Fibroblast of skin of right quadriceps (primary cell): ENCODE data around the gene ATOH8.
A peak's percentile ranks its signal among the peaks of the same experiment; 100 is the strongest.
"Not testable (repeated sequence)": the region's sequence is repeated elsewhere in the genome, so short reads cannot be mapped to it uniquely, and the experiment has no call there.

Source experiments
- DNase-seq: peaks from one replicate; pipeline ENCODE4 v3.0.0-alpha.2; 2013

Gene ATOH8, protein sequence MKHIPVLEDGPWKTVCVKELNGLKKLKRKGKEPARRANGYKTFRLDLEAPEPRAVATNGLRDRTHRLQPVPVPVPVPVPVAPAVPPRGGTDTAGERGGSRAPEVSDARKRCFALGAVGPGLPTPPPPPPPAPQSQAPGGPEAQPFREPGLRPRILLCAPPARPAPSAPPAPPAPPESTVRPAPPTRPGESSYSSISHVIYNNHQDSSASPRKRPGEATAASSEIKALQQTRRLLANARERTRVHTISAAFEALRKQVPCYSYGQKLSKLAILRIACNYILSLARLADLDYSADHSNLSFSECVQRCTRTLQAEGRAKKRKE

DNA sequence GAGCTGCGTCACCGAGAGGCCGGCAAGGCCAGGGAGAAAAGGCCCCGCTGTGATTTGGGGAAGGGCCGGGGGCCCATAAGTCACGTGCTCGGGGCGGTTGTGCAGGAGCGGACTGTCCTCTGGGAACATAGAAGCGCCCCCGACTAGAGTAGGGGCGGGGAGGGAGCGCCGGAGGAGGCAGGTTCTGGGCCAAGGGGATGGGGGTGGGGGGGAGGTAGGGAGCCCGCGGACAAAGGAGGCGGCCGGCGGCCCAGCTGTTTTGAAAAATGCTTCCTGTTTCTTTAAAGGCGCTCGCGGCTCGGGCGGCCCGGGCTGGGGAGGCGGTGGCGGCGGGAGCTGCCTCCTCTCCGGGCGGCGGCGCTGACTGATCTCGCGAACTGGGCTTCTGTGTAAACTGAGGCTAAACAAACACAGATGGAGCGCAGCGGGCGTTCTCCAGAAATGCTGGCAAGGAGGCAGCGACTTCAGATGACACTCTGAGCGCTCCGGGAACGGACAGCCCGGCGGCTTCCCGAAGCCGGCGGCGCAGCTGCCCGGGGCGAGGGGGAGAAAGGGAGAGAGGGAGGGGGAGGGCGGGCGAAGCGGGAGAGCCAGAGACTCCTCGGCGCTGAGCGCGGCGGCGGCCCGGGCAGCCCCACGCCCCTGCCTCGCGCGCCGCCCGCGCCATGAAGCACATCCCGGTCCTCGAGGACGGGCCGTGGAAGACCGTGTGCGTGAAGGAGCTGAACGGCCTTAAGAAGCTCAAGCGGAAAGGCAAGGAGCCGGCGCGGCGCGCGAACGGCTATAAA lies at the start of gene ATOH8:
ATOH8 (plus strand) TSS at position 467 of the 788 bp plus-strand sequence; CDS start at position 666, 199 bp downstream.
- peak; percentile 75 for DNase-seq

DNA sequence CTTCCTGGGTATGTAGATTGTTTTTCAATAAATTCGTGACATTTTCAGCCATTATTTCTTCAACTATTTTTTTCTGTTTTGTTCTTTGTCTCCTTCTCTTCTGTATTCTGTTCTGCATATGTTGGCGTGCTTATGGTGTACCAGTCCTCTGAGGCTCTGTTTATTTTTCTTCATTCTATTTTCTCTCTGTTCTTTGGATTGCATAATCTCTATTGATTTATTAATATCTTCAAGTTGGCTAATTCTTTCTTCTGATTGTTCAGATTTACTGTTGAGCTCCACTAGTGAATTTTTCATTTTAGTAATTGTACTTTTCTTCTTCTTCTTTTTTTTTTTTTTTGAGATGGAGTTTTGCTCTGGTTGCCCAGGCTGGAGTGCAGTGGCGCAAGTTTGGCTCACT lies 49.8 kb upstream of the ATOH8 start:
- DNase-seq, result no peak

DNA sequence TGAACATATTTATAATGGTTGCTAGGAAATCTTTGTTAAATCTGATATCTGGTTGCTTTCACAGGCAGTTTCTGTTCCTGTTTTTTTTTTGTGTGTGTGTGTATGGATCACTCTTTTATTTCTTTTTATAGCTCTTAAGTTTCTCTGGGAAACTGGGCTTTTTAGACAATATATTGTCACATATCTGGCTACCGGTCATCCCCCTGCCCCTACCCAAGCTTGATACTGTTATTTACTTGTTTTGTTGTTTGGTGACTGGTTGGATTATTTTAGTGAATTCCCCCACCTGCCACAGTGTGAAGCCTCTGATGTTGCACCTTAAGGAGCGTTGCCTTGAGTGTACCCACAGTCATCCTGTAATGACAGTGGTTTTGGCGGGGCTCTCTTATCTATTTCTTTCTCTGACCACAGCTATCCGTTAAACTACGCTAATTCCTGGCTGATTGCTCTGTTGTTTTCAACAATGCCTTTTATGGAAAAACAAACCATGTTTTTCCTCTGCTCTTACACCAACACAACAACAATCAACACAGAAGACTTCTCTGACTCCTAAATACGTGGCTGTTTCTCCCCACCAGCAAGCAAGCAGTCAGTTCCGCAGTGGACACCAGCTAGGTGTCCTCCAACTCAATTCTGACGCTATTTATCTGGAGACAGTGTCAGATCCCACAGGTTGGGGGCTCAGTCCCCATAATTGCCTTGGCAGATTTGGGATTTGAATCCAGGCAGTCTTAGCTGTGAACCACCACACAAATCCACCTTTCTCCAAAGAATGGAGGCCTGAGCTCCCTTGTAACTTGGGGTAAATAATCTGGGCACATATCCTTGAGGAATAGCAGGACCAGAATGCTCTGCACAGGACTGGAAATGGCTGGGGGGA lies 48.8 kb upstream of the ATOH8 start:
- DNase-seq, result no peak

DNA sequence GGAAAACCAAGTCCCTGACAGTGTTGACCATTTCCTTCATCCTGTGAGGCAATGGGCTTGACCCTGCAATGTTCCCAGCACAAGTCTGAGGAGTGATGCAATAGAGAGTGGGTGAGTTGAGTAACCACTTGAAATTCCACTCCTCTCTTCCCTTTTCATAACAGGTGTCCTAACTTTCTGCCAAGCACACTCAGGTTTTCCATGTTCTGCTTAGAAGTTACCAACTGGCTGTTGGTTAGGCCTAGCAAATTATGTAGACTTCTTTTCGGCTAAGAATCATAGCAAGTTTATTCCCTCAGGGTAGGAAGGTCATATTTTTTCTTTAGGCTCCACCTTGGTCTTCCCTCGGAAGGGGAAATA lies 48.1 kb upstream of the ATOH8 start:
- peak; percentile 79 for DNase-seq

DNA sequence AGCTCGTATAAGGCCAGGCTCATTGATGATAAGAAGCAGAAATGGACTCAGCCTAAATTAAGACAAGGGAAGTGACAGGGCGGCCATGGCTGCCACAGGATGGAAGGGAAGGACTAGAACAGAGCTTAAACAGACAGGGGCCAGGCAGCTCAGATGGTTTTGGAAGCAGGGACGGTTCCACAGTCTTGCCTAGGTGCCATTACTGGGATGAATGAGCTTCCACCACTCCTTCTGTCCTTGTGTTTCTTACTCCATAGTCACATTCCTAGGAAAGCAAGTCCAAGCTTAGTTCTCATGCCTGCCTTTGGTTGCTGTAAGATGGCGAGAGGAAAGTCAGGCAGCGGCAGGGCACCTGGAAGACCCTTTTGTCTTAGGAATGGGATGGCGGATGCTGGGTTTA lies 47.7 kb upstream of the ATOH8 start:
- no peak for DNase-seq

DNA sequence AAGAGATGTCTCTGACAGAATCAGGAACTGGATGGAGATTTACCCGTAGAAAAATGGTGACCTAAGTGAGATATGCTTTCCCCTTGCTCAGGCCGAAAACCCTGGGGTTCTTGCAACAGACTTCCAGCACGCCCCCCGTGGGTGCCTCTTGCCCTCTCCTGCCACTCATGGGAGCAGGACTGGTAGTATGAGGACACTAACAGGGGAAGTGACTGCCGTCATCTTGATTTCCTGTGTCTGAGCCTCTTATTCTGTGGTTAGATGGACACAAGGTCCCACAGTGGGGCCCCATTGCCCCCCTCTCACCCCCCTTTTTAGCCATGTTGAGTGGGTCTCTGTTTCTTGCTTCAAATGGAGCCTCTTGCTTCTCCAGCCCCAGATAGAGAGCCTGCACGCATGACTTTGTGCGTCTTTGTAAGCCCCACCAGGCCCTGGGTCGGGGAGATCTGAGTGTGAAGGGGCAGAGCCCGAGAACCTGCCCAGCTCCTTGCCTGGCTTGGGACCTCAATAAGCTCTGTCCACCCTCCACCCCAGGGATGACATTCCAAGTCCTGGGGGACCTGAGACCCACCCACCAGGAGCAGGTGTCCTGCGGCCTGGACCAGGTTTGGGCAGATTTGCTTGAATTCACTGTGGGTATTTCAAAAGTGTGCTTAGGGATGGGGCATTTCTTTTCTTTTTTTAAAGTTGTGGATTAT lies 47.0 kb upstream of the ATOH8 start:
- DNase-seq, result no peak

DNA sequence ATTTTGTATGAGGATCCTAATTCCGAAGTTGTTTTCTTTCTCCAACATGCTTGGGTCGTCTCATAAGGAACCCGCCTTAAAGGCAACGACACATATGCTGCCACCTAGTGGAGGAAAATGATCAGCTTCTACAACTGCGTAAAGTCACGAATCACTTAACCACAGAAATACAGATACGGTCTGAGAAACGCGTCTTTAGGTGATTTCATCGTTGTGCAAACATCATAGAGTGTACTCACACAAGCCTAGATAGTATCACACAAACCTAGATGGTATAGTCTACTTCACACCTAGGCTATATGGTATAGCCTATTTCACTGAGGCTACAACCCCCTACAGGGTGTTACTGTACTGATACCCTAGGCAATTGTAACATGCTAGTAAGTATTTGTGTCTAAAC lies 46.5 kb upstream of the ATOH8 start:
- peak; percentile 81 for DNase-seq

DNA sequence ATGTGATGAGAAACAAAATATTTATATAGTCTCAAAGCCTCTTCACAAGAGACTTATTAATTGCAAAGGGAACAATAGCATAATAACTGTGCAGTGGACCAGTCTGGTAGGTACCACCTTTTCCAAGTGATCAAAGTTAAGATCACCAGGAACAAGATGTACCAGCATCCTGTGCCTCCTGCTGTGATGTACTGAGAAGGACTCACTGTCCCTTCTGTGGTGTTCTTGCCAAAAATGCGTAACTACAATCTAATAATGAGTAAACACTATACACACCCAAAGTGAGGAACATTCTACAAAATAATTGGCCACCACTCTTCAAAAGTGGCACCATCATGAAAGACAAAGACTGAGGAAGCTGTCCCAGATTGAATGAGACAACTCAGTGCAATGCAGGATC lies 45.1 kb upstream of the ATOH8 start:
- DNase-seq, result no peak

DNA sequence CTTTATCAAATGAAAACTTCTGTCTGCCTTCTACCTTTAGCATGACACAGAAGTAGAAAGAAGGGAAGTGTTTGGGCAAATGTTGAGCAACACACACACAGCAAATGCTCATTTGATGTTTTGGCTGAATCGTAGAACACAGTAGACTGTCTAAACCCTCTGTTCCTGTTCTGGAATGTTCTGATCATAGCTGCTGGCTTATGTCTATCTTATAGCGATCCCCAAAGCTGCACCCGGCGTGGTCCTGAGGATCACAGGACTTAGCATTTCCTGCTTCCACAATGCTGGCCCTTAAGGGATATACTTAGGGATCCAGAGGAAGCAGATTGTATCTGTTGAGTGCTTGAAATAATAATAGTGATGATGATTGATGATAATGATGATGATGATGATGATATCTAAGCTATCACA lies 44.4 kb upstream of the ATOH8 start:
- no peak for DNase-seq

DNA sequence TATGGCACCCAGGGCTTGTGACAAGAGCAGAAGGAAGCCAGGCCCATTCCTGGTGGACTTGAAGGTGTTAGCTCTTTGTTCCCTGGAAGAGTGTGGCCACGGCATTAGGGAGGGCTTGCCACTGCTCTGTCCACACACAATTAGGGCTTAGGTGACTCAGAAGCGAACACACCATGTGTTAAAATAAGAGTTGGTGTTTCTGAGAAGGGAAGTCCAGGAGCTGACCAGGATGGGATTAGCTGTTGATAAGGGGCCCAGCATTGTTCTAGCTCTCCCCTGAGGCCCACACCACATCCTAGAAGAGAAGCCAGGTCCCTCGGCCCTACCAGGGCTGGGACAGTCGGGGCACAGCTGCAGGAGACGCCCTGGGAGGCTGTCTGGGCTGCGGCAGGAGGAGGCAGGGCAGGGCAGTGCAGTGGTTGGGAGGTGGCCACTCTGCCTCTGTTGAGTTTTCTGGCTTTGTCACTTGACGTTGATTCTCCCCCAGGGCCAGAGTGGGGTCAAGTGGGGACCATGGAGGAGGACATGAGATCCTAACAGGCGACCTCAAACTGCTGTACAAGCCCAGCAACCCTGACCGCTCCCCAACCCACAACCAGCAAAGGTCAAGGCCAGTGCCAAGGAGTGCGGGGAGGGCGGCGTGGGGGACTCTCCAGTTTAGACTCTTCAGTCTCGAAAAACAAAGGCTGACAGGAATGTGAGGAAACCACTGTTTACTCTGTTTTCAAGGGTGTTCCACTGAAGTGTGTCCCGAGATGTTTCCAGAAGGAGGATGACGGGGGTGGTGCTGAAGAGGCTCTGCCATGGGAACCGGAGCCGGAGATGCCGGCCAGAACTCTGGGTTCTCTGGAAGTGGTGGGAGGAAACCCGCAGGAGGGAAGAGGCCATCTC lies 42.9 kb upstream of the ATOH8 start:
- no peak for DNase-seq

DNA sequence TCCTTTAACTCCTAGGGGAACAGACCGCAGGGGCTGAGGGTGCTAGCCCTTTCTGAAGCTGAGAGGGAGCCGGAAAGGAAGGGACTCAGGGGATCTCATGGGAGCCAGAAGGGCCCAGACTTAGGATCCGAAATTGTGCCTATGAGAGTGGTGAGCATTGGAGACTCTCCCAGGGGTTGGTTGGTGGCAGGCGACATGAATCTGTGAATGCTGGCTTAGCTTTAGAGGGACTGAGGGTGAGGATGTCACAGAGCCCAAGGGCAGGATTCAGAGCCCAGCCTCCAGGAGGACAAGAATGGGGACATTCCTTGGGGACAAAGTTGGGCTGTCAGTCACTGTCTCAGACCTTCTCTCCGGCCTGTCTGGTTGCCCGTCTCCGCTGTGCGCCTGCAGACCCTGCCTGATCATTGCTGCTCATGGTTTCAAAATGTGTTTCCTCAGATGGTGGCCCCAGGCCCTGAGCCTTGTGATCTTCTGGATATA lies 42.2 kb upstream of the ATOH8 start:
- no peak for DNase-seq

DNA sequence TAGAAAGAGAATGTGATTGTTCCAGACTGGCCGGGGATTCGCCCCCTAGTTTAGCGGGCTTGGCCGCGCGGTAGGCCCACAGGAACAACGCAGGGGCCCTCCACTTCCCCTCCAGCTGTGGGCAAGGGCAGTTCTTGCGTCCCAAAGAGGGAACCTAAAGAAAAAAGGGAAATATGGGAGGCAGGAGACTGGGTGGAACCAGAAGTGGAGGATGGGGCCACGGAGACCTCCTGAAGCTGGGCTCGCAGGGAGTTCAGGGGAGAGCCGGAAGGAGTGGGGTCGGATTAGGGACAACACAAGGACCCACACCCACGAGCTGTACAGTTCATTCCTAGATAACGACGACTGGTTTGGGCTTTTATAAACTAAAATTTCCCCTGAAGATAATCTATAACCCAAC lies 41.5 kb upstream of the ATOH8 start:
- no peak for DNase-seq

DNA sequence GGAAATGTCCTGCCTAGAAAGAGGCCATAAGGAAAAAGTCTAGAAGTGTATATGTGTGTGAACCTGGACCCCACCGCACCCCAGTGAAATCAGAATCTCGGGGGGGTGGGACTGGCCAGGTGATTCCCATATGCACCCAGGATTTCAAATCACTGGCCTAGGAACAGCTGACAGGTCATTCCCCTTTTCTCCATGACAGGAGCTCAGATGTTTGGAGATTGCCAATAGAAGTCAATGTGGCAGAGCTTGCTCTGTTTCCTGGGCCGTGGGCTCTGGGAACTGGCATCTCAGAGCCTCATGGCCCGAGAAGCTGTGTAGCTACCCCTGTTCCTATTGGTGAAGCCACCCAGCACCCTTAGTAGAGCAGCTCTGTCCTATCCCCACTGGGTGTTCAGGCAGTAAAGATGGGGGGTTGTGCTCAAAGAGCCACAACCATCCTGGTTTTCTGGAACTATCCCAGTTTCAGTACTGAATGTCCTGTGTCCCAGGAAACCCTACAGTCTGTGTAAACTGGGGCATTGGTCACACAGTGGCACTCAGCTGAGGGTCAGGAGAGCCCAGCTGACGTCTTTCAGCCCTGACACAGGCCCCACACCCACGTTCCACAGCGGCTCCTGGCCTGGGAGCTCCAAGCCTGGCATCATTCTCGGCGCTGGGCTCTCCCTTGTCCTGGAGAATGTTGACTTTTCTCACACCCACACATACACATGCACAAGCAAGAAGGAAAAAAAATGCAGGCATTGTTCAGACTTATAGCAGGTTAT lies 40.8 kb upstream of the ATOH8 start:
- no peak for DNase-seq

DNA sequence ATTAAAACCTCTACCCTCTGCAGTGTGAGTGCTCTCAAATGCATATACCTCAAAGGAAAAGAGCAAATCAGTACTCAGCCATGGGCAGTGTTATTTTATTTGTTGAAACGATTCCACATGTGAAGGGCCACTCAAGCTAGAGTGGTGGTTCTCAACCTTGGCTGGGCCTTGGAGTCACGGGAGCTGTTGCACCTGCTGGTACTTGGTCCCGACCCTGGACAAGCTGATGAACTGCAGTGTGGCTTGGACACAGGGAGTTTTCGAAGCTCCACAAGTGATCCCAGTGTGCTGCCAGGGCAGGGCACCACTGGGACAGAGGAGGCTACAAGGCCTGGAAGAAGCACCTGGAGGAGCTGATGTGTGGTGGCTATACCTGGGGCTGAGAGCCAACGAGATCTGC lies 40.0 kb upstream of the ATOH8 start:
- DNase-seq, result no peak

DNA sequence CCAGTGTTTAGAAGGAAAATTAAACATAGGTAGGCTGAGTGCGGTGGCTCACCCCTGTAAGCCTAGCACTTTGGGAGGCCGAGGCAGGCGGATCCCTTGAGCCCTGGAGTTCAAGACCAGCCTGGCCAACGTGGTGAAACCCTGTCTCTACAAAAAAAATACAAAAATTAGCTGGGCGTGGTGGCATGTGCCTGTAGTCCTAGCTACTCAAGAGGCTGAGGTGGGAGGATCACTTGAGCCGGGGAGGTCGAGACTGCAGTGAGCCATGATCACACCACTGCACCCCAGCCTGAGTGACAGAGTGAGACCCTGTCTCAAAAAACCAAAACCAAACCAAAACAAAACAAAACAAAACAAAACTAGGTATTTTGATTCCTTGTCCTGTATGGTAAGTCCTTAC lies 39.4 kb upstream of the ATOH8 start:
- not testable (repeated sequence) for DNase-seq

DNA sequence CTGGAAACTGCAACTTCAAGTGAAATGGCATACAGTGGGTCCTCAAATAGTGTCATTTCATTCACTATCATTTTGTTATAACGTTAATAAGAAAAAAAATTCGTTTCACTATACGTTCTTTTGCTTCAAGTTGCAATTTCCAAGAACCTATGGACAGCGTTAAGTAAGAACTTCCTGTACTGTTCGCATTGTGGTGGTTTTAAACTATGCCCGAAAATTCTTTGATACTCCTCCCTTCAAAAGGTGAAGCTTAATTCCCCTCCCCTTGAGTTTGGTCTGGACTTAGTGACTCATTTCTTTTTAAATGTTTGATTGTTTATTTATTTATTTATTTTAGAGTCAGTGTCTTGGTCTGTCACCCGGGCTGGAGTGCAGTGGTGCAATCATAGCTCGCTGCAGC lies 39.0 kb upstream of the ATOH8 start:
- DNase-seq, result no peak

DNA sequence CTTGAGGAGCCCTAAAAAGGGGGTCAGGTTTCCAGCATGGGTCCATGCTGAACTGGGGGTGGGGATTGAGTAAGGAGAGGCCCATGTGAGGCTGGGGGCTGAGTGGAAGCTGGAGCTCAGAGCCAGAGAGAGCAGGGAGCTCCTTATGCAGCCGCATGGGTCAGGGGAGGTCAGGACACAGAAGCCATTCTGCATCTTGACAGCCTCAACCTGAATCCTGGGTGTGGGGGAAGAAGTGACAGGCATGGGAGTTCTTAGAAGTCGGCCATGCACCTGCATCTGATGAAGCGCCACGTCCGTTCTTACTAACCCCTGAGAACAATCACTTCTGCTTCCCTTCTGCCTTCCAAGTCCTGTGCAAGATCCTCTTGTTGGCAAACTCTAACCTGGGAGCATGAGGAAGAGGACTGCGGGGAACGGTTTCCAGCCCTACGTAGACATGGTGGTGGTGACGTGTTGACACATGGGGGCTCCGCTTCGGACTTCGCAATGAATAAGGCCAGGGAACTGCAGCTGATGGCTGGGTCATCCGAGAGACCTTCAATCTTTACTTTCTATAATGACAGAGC lies 37.4 kb upstream of the ATOH8 start:
- DNase-seq, result no peak

DNA sequence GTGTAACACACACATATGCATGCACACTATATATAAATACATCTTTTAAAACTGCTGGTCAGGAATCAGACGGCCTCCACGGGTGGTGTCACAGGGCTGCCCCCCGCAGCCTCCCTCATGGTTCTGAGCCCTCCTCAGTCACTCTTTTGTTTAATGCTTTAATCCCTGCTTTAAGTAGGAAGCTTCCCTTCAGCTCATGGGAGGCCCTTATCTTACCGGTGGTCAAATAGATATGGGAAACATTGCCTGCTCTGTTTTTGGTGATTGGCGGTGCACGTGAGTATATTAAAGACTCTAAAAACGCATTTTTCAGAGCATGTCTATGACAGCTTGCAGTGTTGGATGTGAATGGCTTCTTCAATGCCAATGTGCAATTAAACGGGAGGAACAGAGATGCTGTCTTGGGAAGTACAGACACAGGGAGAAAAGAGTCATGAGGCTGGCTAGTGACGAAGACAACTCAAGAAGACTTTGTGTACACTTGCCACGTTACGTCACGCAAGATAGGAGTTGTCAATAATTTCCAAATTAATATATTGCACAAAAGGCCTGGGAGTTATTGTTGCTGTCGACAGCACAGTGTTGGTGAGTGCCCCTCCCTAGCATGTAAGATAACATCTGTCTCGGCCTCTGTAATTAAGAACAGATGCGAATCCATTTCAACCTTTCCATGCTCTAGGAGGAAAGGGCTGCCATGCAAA lies 36.3 kb upstream of the ATOH8 start:
- DNase-seq, result peak; percentile 89

DNA sequence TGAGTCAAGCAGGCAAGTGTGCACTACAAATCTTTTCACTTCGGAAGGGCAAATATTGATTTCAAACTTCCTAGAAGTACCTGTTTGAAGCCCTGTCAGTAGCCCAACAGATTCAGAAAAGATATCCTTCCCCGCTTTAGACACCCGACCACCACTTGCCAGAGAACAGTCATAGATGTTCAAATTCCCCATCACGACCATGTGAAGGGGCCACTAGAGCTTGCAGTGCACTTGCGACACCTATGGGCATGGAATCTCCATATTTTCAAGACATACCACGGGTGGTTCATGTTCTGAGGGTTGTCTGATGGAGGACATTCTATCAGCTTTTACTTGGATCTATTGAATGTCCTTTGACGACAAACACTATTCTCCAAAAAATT lies 35.8 kb upstream of the ATOH8 start:
- no peak for DNase-seq
